H9 (cell line): ENCODE measurements around the gene RBP7. TPM values are rescaled to one million over a fixed set of nuclear protein-coding genes. Genes with fewer than 3 reads are reported as not detected.

Experiments
- DNase-seq: peaks from one replicate; pipeline ENCODE4 v3.0.0-alpha.2; 2017
- H2AFZ ChIP-seq: one replicate; pipeline ENCODE4 v1.6.1; 2013; ENCODE audit warnings: mild to moderate bottlenecking, low read length, control low read depth, moderate library complexity
- H2AK5ac ChIP-seq: 2 replicates; pipeline ENCODE4 v1.6.1; 2013; ENCODE audit warnings: low read length, control low read depth, mixed read lengths; ENCODE audit not compliant: insufficient read length
- H2BK120ac ChIP-seq: one replicate; pipeline ENCODE4 v1.6.1; 2013; ENCODE audit warnings: low read depth, mild to moderate bottlenecking, low read length, control low read depth, inconsistent platforms; ENCODE audit not compliant: poor library complexity, severe bottlenecking
- H2BK12ac ChIP-seq: 2 replicates; pipeline ENCODE4 v1.6.1; 2013; ENCODE audit warnings: low read length, control low read depth, mixed read lengths, low read depth; ENCODE audit not compliant: insufficient read length
- H2BK15ac ChIP-seq: 2 replicates; pipeline ENCODE4 v1.6.1; 2013; ENCODE audit warnings: low read depth, low read length, control low read depth
- H2BK20ac ChIP-seq: one replicate; pipeline ENCODE4 v1.6.1; 2013; ENCODE audit warnings: low read depth, mild to moderate bottlenecking, low read length, control low read depth, inconsistent platforms; ENCODE audit not compliant: poor library complexity, severe bottlenecking
- H2BK5ac ChIP-seq: 2 replicates; pipeline ENCODE4 v1.6.1; 2013; ENCODE audit warnings: low read length, control low read depth, mixed read lengths; ENCODE audit not compliant: insufficient read length
- H3K14ac ChIP-seq: 2 replicates; pipeline ENCODE4 v1.6.1; 2013; ENCODE audit warnings: low read length, control low read depth; ENCODE audit not compliant: insufficient read depth
- H3K18ac ChIP-seq: 2 replicates; pipeline ENCODE4 v1.6.1; 2013; ENCODE audit warnings: low read depth, mild to moderate bottlenecking, mixed read lengths, low read length, control low read depth; ENCODE audit not compliant: insufficient read length
- H3K23ac ChIP-seq: 2 replicates; pipeline ENCODE4 v1.6.1; 2013; ENCODE audit warnings: low read length, control low read depth, mixed read lengths, low read depth; ENCODE audit not compliant: insufficient read length
- H3K23me2 ChIP-seq: 2 replicates; pipeline ENCODE4 v1.6.1; 2013; ENCODE audit warnings: low read depth, mild to moderate bottlenecking, mixed read lengths, low read length, control low read depth; ENCODE audit not compliant: insufficient read length, poor library complexity, severe bottlenecking
- H3K27ac ChIP-seq: 2 replicates; pipeline ENCODE4 v1.5.1; 2013; ENCODE audit warnings: low read length, control low read depth, mixed read lengths, low read depth; ENCODE audit not compliant: insufficient read length
- H3K27me3 ChIP-seq: 2 replicates; pipeline ENCODE4 v1.6.1; 2013; ENCODE audit warnings: low read length, control low read depth, inconsistent platforms; ENCODE audit not compliant: insufficient read depth
- H3K4ac ChIP-seq: 2 replicates; pipeline ENCODE4 v1.6.1; 2013; ENCODE audit warnings: low read depth, mild to moderate bottlenecking, control low read depth, inconsistent platforms, low read length, moderate library complexity
- H3K4me1 ChIP-seq: 2 replicates; pipeline ENCODE4 v1.6.1; 2013; ENCODE audit warnings: low read length, control low read depth, inconsistent platforms; ENCODE audit not compliant: insufficient read depth
- H3K4me2 ChIP-seq: 2 replicates; pipeline ENCODE4 v1.6.1; 2013; ENCODE audit warnings: low read length, control low read depth, mixed read lengths; ENCODE audit not compliant: insufficient read length, insufficient read depth
- H3K56ac ChIP-seq: 2 replicates; pipeline ENCODE4 v1.6.1; 2013; ENCODE audit warnings: low read depth, mild to moderate bottlenecking, mixed read lengths, low read length, control low read depth; ENCODE audit not compliant: insufficient read length
- H3K79me1 ChIP-seq: 2 replicates; pipeline ENCODE4 v1.6.1; 2013; ENCODE audit warnings: low read depth, mild to moderate bottlenecking, moderate library complexity, low read length, control low read depth, inconsistent platforms; ENCODE audit not compliant: insufficient read depth, poor library complexity, severe bottlenecking
- H3K79me2 ChIP-seq: 2 replicates; pipeline ENCODE4 v1.6.1; 2013; ENCODE audit warnings: low read length, control low read depth, inconsistent platforms; ENCODE audit not compliant: insufficient read depth
- H3K9ac ChIP-seq: 2 replicates; pipeline ENCODE4 v1.6.1; 2013; ENCODE audit warnings: low read length, control low read depth, mixed read lengths; ENCODE audit not compliant: insufficient read length; ENCODE audit errors: extremely low read depth
- H3K9me3 ChIP-seq: one replicate; pipeline ENCODE4 v1.6.1; 2013; ENCODE audit warnings: low read depth, low read length, inconsistent platforms; ENCODE audit not compliant: control insufficient read depth
- H3T11ph ChIP-seq: one replicate; pipeline ENCODE4 v1.6.1; 2013; ENCODE audit warnings: mild to moderate bottlenecking, low read length, control low read depth, inconsistent platforms
- H4K20me1 ChIP-seq: one replicate; pipeline ENCODE4 v1.6.1; 2013; ENCODE audit not compliant: control insufficient read depth, insufficient read length, insufficient read depth
- H4K5ac ChIP-seq: 2 replicates; pipeline ENCODE4 v1.6.1; 2013; ENCODE audit warnings: low read depth, mild to moderate bottlenecking, mixed read lengths, low read length, control low read depth; ENCODE audit not compliant: insufficient read length
- H4K8ac ChIP-seq: replicated peaks from 2 replicates; pipeline ENCODE4 v1.6.1; 2013; ENCODE audit warnings: low read length, control low read depth, mixed read lengths, low read depth; ENCODE audit not compliant: insufficient read length
- H4K91ac ChIP-seq: 2 replicates; pipeline ENCODE4 v1.6.1; 2013; ENCODE audit warnings: low read depth, mild to moderate bottlenecking, moderate library complexity, mixed read lengths, low read length, control low read depth; ENCODE audit not compliant: insufficient read length
- H3K27ac Mint-ChIP-seq, 3 experiments: 2 replicates in 2 of 3; 3 replicates in 1 of 3; pipeline ENCODE4 v1.8.0; 2020 to 2021; ENCODE audit warnings: mixed read lengths in 3 of 3, mild to moderate bottlenecking in 1 of 3, moderate library complexity in 1 of 3
- H3K27me3 Mint-ChIP-seq: 2 replicates; pipeline ENCODE4 v1.8.0; 2021; ENCODE audit warnings: low read depth, mild to moderate bottlenecking, moderate library complexity, mixed read lengths
- H3K36me3 Mint-ChIP-seq, 3 experiments: 2 replicates in 2 of 3; 3 replicates in 1 of 3; pipeline ENCODE4 v1.8.0; 2020 to 2021; ENCODE audit warnings: low read depth in 3 of 3, mixed read lengths in 3 of 3; ENCODE audit not compliant: insufficient read depth in 1 of 3
- H3K4me1 Mint-ChIP-seq, 2 experiments: 2 replicates each; pipeline ENCODE4 v1.8.0; 2020; ENCODE audit warnings: mixed read lengths in 2 of 2
- H3K4me3 Mint-ChIP-seq, 2 experiments: 2 replicates in 1 of 2; 3 replicates in 1 of 2; pipeline ENCODE4 v1.8.0; 2020 to 2021; ENCODE audit warnings: mild to moderate bottlenecking in 2 of 2, mixed read lengths in 2 of 2, moderate library complexity in 1 of 2
- H3K9me3 Mint-ChIP-seq, 2 experiments: 2 replicates in 1 of 2; 3 replicates in 1 of 2; pipeline ENCODE4 v1.8.0; 2020; ENCODE audit warnings: mild to moderate bottlenecking in 2 of 2, mixed read lengths in 2 of 2, moderate library complexity in 1 of 2
- CTCF ChIP-seq: fragments of 200-600 bp; sonication (generic); conservative IDR thresholded peaks from 3 replicates; pipeline ENCODE4 v1.8.0; 2021; ENCODE audit warnings: antibody characterized with exemption, mild to moderate bottlenecking
- WGBS: extraction: QIAGEN DNeasy Blood & Tissue Kit; methylation state at CpG from one replicate; pipeline ENCODE4 v1.1.7; 2013; ENCODE audit warnings: missing lambda C conversion rate, low lambda C conversion rate, mixed read lengths; ENCODE audit not compliant: insufficient read length; ENCODE audit errors: extremely low coverage; 5-methylcytosine and 5-hydroxymethylcytosine counted together
- total RNA-seq: library from RNA; stranded (reverse); gene quantifications from 2 replicates; pipeline ENCODE4 v1.2.1, GENCODE V29; 2021

Gene RBP7
- total RNA-seq, 1 experiment from 2014 or later = 4.5 TPM

GRCh38 chr1:9985001-9985400, 12.0 kb upstream of the RBP7 start:
- Histone ChIP-seq H4K8ac (no peak overlapping the region), H3K23me2 (no peaks in the 10 kb centered on the region), H3K79me2 (no peaks in the 10 kb centered on the region), H3K27ac (no peak overlapping the region), H3K4me2 (no peak overlapping the region), H2BK12ac (no peak overlapping the region), H3K18ac (no peak overlapping the region), H3K4ac (no peak overlapping the region), H3K56ac (no peak overlapping the region), H3K14ac (no peak overlapping the region), H4K91ac (no peak overlapping the region), H3K23ac (no peak overlapping the region), H3K9me3 (no peaks in the 10 kb centered on the region), H2BK120ac (no peak overlapping the region), H2BK20ac (no peak overlapping the region), H3K9ac (no peak overlapping the region), H2BK5ac (no peak overlapping the region), H2BK15ac (no peak overlapping the region), H3K79me1 (no peaks in the 10 kb centered on the region), H4K20me1 (no peaks in the 10 kb centered on the region), H2AK5ac (no peak overlapping the region), H3K27me3 (no peaks in the 10 kb centered on the region), H2AFZ (no peak overlapping the region), H3T11ph (no peak overlapping the region), H4K5ac (no peak overlapping the region), H3K4me1 (no peaks in the 10 kb centered on the region)
- H3K9me3 Mint-ChIP-seq = no peaks in the 10 kb centered on the region
- H3K4me3 Mint-ChIP-seq = no peak overlapping the region
- no peak for TF ChIP-seq CTCF
- H3K36me3 Mint-ChIP-seq = peaks cover 0 to 6% (median 4%) of the 10 kb centered on the region in 3 experiments; a peak in 3 of 7 replicates
- no CpG with 5 or more reads among the region's 6 CpGs for WGBS
- no peak for DNase-seq
- H3K4me1 Mint-ChIP-seq = no peaks in the 10 kb centered on the region
- no peak overlapping the region for H3K27ac Mint-ChIP-seq
- no peaks in the 10 kb centered on the region; the same call in 1 of the 2 replicates for H3K27me3 Mint-ChIP-seq
